ENCODE measurements around the gene PTPRG. TPM values are rescaled to one million over a fixed set of nuclear protein-coding genes. Genes with fewer than 3 reads are reported as not detected.

PTPRG gene
- total RNA-seq, 2 experiments from 2014 or later: 0.13 to 0.70 TPM

DNA sequence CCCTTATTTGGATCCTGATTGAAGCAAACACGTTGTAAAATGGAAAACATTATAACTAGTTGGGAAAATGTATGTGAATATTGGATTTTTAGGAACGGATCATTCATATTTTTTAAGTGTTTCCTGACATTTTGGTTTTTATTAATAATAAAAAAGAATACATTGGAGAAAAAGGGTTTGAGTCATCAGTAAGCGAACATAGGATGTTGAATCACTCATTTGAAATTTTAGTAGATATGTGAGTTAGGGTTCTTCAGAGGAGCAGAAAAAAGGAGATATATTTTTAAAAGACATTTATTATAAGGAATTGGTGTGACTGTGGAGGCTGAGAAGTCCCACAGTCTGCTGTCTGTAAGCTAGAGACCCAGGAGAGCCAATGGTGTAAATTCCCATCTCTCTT, 258.5 kb downstream of the PTPRG start:
- ChIA-PET CTCF (ENCODE audit: unreplicated experiment) (no interaction called here), POLR2A (no interaction called here)
- Histone ChIP-seq H3K4me3 (ENCODE audit: low read depth, low read length, poor library complexity, severe bottlenecking) (no peak overlapping the region), H3K9me3 (ENCODE audit: low read length) (no peaks in the 10 kb centered on the region), H3K9me2 (ENCODE audit: insufficient read depth, low read length) (no peaks in the 10 kb centered on the region), H3K36me3 (ENCODE audit: insufficient read depth, low read length) (no peaks in the 10 kb centered on the region), H2AFZ (ENCODE audit: low read length) (no peak overlapping the region), H3K4me2 (ENCODE audit: low read length) (no peak overlapping the region), H3K79me2 (ENCODE audit: insufficient read depth, low read depth, low read length) (no peaks in the 10 kb centered on the region), H3K4me1 (ENCODE audit: insufficient read depth, low read length, poor library complexity, severe bottlenecking) (peaks cover 13% of the 10 kb centered on the region), H3K27ac (ENCODE audit: low read depth, low read length, poor library complexity, severe bottlenecking) (no peak overlapping the region), H4K20me1 (ENCODE audit: insufficient read depth, low read length) (no peaks in the 10 kb centered on the region)
- DNase-seq (ENCODE audit: low spot score): no peak
- no TSS peak for BruUV-seq (replicated peaks)
- TF ChIP-seq EZH2phosphoT487 (IDR thresholded peaks at IDR 0.05; ENCODE audit: borderline replicate concordance, low read depth, low read length): no peak
- TF ChIP-seq, protein P1, sequence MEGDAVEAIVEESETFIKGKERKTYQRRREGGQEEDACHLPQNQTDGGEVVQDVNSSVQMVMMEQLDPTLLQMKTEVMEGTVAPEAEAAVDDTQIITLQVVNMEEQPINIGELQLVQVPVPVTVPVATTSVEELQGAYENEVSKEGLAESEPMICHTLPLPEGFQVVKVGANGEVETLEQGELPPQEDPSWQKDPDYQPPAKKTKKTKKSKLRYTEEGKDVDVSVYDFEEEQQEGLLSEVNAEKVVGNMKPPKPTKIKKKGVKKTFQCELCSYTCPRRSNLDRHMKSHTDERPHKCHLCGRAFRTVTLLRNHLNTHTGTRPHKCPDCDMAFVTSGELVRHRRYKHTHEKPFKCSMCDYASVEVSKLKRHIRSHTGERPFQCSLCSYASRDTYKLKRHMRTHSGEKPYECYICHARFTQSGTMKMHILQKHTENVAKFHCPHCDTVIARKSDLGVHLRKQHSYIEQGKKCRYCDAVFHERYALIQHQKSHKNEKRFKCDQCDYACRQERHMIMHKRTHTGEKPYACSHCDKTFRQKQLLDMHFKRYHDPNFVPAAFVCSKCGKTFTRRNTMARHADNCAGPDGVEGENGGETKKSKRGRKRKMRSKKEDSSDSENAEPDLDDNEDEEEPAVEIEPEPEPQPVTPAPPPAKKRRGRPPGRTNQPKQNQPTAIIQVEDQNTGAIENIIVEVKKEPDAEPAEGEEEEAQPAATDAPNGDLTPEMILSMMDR (conservative IDR thresholded peaks at IDR 0.05; ENCODE audit: low read length): no peak
- intact Hi-C loops (cut with micrococcal nuclease; ENCODE audit: unreplicated experiment): no loop called here

DNA sequence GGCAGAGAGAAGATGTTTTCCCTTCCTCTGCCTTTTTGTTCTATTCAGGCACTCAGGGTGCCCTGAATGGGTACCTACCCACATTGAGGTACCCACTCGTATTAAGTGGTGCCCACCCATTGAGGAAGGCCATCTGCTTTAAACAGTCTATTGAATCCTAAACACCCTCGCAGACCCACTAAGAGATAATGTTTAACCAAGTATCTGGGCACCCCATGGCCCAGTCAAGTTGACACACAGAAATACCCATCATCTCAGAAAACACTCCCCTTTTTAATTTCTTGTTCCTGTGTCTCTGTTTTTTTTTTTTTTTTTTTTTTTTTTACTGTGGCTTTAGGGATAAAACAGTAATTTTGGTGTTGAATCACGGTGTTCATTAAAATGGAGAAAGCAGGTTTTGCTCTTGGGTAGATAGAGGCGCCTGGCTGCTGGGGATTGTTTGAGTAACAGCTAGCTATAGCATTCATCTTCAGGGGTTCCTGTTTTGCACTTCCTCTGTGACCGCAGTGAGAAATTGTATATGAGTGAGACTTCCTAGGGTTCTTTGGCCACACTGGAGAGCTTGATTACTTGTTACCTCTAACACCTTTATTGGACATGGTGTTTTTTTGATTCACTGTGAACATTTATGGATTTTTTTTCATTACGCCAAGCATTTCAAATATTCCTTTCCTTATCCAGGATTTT, 259.1 kb downstream of the PTPRG start:
- ChIA-PET POLR2A (interaction anchor here (0.6 kb wide), 1 partner anchor 525 kb away, joined by 7 read pairs; no protein-coding TSS in a partner anchor), CTCF (ENCODE audit: unreplicated experiment) (no interaction called here)
- Histone ChIP-seq H3K36me3 (ENCODE audit: insufficient read depth, low read length) (no peaks in the 10 kb centered on the region), H3K9me2 (ENCODE audit: insufficient read depth, low read length) (no peaks in the 10 kb centered on the region), H3K9me3 (ENCODE audit: low read length) (no peaks in the 10 kb centered on the region), H2AFZ (ENCODE audit: low read length) (no peak overlapping the region), H3K4me3 (ENCODE audit: low read depth, low read length, poor library complexity, severe bottlenecking) (no peak overlapping the region), H4K20me1 (ENCODE audit: insufficient read depth, low read length) (no peaks in the 10 kb centered on the region), H3K4me2 (ENCODE audit: low read length) (no peak overlapping the region), H3K27ac (ENCODE audit: low read depth, low read length, poor library complexity, severe bottlenecking) (no peak overlapping the region), H3K4me1 (ENCODE audit: insufficient read depth, low read length, poor library complexity, severe bottlenecking) (peaks cover 17% of the 10 kb centered on the region), H3K79me2 (ENCODE audit: insufficient read depth, low read depth, low read length) (no peaks in the 10 kb centered on the region)
- DNase-seq (ENCODE audit: low spot score): peak; percentile 10
- no TSS peak for BruUV-seq (replicated peaks)
- intact Hi-C loops (cut with micrococcal nuclease; ENCODE audit: unreplicated experiment): no loop called here
- TF ChIP-seq, protein P1 (conservative IDR thresholded peaks at IDR 0.05; ENCODE audit: low read length): no peak
- no peak for TF ChIP-seq EZH2phosphoT487 (IDR thresholded peaks at IDR 0.05; ENCODE audit: borderline replicate concordance, low read depth, low read length)

DNA sequence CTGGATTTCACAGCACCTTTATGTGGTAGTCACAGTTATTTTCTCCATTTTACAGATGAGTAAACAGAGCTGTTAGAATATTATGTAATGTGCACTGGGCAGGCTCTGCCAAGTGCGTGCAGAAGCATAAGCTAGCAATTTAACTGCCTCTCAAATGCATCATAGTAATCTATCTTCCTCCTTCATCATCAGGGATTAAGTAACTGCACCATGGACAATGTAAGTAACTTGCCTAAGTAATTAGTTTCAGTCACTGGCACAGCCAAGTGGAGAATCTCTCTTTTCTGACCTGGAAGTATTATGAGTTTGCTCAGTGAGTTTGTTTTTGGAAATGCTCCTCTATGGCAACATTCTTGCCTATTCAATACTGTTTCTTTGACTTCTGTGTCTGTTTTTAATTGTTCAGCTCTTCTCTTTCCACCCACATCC, 260.5 kb downstream of the PTPRG start:
- TF ChIP-seq EZH2phosphoT487 (IDR thresholded peaks at IDR 0.05; ENCODE audit: borderline replicate concordance, low read depth, low read length): no peak
- TF ChIP-seq, protein P1 (conservative IDR thresholded peaks at IDR 0.05; ENCODE audit: low read length): no peak
- H4K20me1 ChIP-seq (ENCODE audit: insufficient read depth, low read length): no peaks in the 10 kb centered on the region
- intact Hi-C loops (cut with micrococcal nuclease; ENCODE audit: unreplicated experiment): no loop called here
- no peaks in the 10 kb centered on the region for H3K79me2 ChIP-seq (ENCODE audit: insufficient read depth, low read depth, low read length)
- no peaks in the 10 kb centered on the region for H3K9me3 ChIP-seq (ENCODE audit: low read length)
- no peak overlapping the region for H3K4me2 ChIP-seq (ENCODE audit: low read length)
- H2AFZ ChIP-seq (ENCODE audit: low read length): no peak overlapping the region
- no peak overlapping the region for H3K27ac ChIP-seq (ENCODE audit: low read depth, low read length, poor library complexity, severe bottlenecking)
- no peaks in the 10 kb centered on the region for H3K36me3 ChIP-seq (ENCODE audit: insufficient read depth, low read length)
- ChIA-PET CTCF (ENCODE audit: unreplicated experiment) (no interaction called here), POLR2A (interaction anchor here (0.5 to 0.9 kb wide), 2 partner anchors 40 to 229 kb away, joined by 3 read pairs; no protein-coding TSS in a partner anchor)
- DNase-seq (ENCODE audit: low spot score): no peak
- BruUV-seq (replicated peaks): no TSS peak
- peaks cover 17% of the 10 kb centered on the region for H3K4me1 ChIP-seq (ENCODE audit: insufficient read depth, low read length, poor library complexity, severe bottlenecking)
- H3K4me3 ChIP-seq (ENCODE audit: low read depth, low read length, poor library complexity, severe bottlenecking): no peak overlapping the region
- no peaks in the 10 kb centered on the region for H3K9me2 ChIP-seq (ENCODE audit: insufficient read depth, low read length)
